Osteoblast (primary cell): ENCODE results near the gene GPR63. TPM values are rescaled to one million over a fixed set of nuclear protein-coding genes. Genes with fewer than 3 reads are reported as not detected.

Experiments used
- DNase-seq: peaks from one replicate; pipeline ENCODE4 v3.0.0; 2011; ENCODE audit warnings: low spot score, mixed read lengths; ENCODE audit not compliant: insufficient read length; ENCODE audit errors: missing footprints
- H2AFZ ChIP-seq: 2 replicates; pipeline ENCODE4 v1.6.0; 2011; ENCODE audit warnings: mild to moderate bottlenecking, low read length
- H3K27ac ChIP-seq: 2 replicates; pipeline ENCODE4 v1.5.1; 2011; ENCODE audit warnings: mild to moderate bottlenecking, low read depth, low read length, moderate library complexity
- H3K27me3 ChIP-seq: 2 replicates; pipeline ENCODE4 v1.6.0; 2012; ENCODE audit warnings: mild to moderate bottlenecking, control low read depth, inconsistent platforms, low read length, moderate library complexity; ENCODE audit not compliant: insufficient read depth
- H3K36me3 ChIP-seq: 2 replicates; pipeline ENCODE4 v1.5.1; 2011; ENCODE audit warnings: mild to moderate bottlenecking, low read length, control low read depth, moderate library complexity; ENCODE audit not compliant: insufficient read depth
- H3K4me1 ChIP-seq: 2 replicates; pipeline ENCODE4 v1.5.1; 2011; ENCODE audit warnings: mild to moderate bottlenecking, low read length, control low read depth, moderate library complexity; ENCODE audit not compliant: insufficient read depth
- H3K4me2 ChIP-seq: 2 replicates; pipeline ENCODE4 v1.6.0; 2011; ENCODE audit warnings: mild to moderate bottlenecking, low read length; ENCODE audit not compliant: insufficient read depth
- H3K4me3 ChIP-seq: fragments of 200-600 bp; sonication (generic); 3 replicates; pipeline ENCODE4 v1.5.1; 2012; ENCODE audit warnings: mild to moderate bottlenecking, low read length, inconsistent platforms; ENCODE audit not compliant: insufficient read depth
- H3K79me2 ChIP-seq: 2 replicates; pipeline ENCODE4 v1.6.0; 2012; ENCODE audit warnings: mild to moderate bottlenecking, low read length, control low read depth, inconsistent platforms; ENCODE audit not compliant: insufficient read depth
- H3K9me3 ChIP-seq: 2 replicates; pipeline ENCODE4 v1.5.1; 2011; ENCODE audit warnings: low read depth, low read length, control low read depth
- H4K20me1 ChIP-seq: 2 replicates; pipeline ENCODE4 v1.6.0; 2012; ENCODE audit warnings: mild to moderate bottlenecking, low read length, control low read depth; ENCODE audit not compliant: insufficient read depth
- CTCF ChIP-seq: IDR thresholded peaks from 2 replicates; pipeline ENCODE4 v1.5.1; 2011; ENCODE audit warnings: mild to moderate bottlenecking, low read depth, low read length, moderate library complexity; ENCODE audit errors: extremely low read depth
- total RNA-seq: library from RNA; depleted of rRNA; stranded (reverse); fragments of >200 nt; gene quantifications from 2 replicates; pipeline ENCODE4 v1.2.3, GENCODE V29; 2012

Gene GPR63
- total RNA-seq, 1 donor, result under 0.01 TPM

GRCh38 chr6:96841345-96841744 is 4.1 kb upstream of the GPR63 start:
- no peak overlapping the region for H3K27ac ChIP-seq
- no peaks in the 10 kb centered on the region for H3K9me3 ChIP-seq
- no peak overlapping the region for H3K4me2 ChIP-seq
- peaks cover 17% of the 10 kb centered on the region for H3K27me3 ChIP-seq
- no peaks in the 10 kb centered on the region for H3K79me2 ChIP-seq
- H3K4me3 ChIP-seq, result no peak overlapping the region
- no peak overlapping the region for H2AFZ ChIP-seq
- no peak for DNase-seq
- H4K20me1 ChIP-seq, result no peaks in the 10 kb centered on the region
- no peak for TF ChIP-seq CTCF
- H3K4me1 ChIP-seq, result peaks cover 5% of the 10 kb centered on the region
- H3K36me3 ChIP-seq, result no peaks in the 10 kb centered on the region

- no peak for TF ChIP-seq CTCF
- DNase-seq, result no peak
- H3K79me2 ChIP-seq, result no peaks in the 10 kb centered on the region
These were observed 621 bp downstream of the GPR63 start for GRCh38 chr6:96836631-96837080.

GRCh38 chr6:96834070-96834469 is 3.2 kb downstream of the GPR63 start:
- no peaks in the 10 kb centered on the region for H4K20me1 ChIP-seq
- H3K9me3 ChIP-seq, result no peaks in the 10 kb centered on the region
- H3K27me3 ChIP-seq, result peaks cover 37% of the 10 kb centered on the region
- no peak overlapping the region for H3K4me2 ChIP-seq
- H3K4me3 ChIP-seq, result no peak overlapping the region
- peaks cover 5% of the 10 kb centered on the region for H3K4me1 ChIP-seq
- H2AFZ ChIP-seq, result no peak overlapping the region
- no peak for TF ChIP-seq CTCF
- no peak for DNase-seq
- no peak overlapping the region for H3K27ac ChIP-seq
- H3K79me2 ChIP-seq, result no peaks in the 10 kb centered on the region
- no peaks in the 10 kb centered on the region for H3K36me3 ChIP-seq

More at GRCh38 chr6:96836631-96837080, 621 bp downstream of the GPR63 start:
- peak overlapping the region; percentile 75 for H3K4me3 ChIP-seq
- H3K27me3 ChIP-seq, result peaks cover 37% of the 10 kb centered on the region
- H3K4me1 ChIP-seq, result peaks cover 5% of the 10 kb centered on the region
- H3K4me2 ChIP-seq, result peak overlapping the region; percentile 90
- no peaks in the 10 kb centered on the region for H3K36me3 ChIP-seq
- no peaks in the 10 kb centered on the region for H4K20me1 ChIP-seq
- H2AFZ ChIP-seq, result peak overlapping the region; percentile 95
- no peak overlapping the region for H3K27ac ChIP-seq
- no peaks in the 10 kb centered on the region for H3K9me3 ChIP-seq

- Histone ChIP-seq H4K20me1 (no peaks in the 10 kb centered on the region), H3K79me2 (no peaks in the 10 kb centered on the region), H3K4me3 (no peak overlapping the region), H3K27ac (no peak overlapping the region), H2AFZ (no peak overlapping the region), H3K27me3 (peaks cover 27% of the 10 kb centered on the region), H3K4me1 (peaks cover 4% of the 10 kb centered on the region), H3K9me3 (no peaks in the 10 kb centered on the region), H3K4me2 (no peak overlapping the region), H3K36me3 (no peaks in the 10 kb centered on the region)
- no peak for TF ChIP-seq CTCF
- DNase-seq, result no peak
These were observed 4.5 kb downstream of the GPR63 start for GRCh38 chr6:96832780-96833179.
